Caco-2 (cell line): Measurements from ENCODE around the gene ZNF367. TPM values are rescaled to one million over a fixed set of nuclear protein-coding genes. Genes with fewer than 3 reads are reported as not detected.

ENCODE experiments used
- BruUV-seq: library from RNA; stranded (reverse); fragments of 400-500 nt; replicated peaks from 2 replicates; lab custom pipeline; 2021; lab: Mats Ljungman, UMichigan
- CTCF ChIA-PET: fragments of 300-600 bp; sonication (Branson Sonifier 250); formaldehyde crosslinking; loops from one replicate; lab custom pipeline; 2022; ENCODE audit warnings: antibody characterized with exemption; lab: Charles Lee
- POLR2A ChIA-PET: fragments of 300-600 bp; sonication (Branson Sonifier 250); formaldehyde crosslinking; loops from one replicate; lab custom pipeline; 2022; ENCODE audit warnings: antibody characterized with exemption; lab: Charles Lee
- DNase-seq, 2 experiments: peaks; one replicate each; pipeline versions ENCODE4 v3.0.0 to v3.0.0-alpha.2; 2020 to 2022
- H3K27me3 ChIP-seq: replicated peaks from 2 replicates; pipeline ENCODE4 v1.6.0; 2011; ENCODE audit warnings: low read length; ENCODE audit not compliant: control insufficient read depth, insufficient read depth
- H3K36me3 ChIP-seq: 2 replicates; pipeline ENCODE4 v1.5.1; 2011; ENCODE audit warnings: low read length; ENCODE audit not compliant: control insufficient read depth, insufficient read depth
- H3K4me1 ChIP-seq: fragments of 250-450 bp; sonication (Bioruptor Pico); 2 replicates; pipeline ENCODE4 v1.5.1; 2020; ENCODE audit warnings: mild to moderate bottlenecking
- H3K4me3 ChIP-seq: 2 replicates; pipeline ENCODE4 v1.5.1; 2011; ENCODE audit warnings: low read depth, mild to moderate bottlenecking, control low read depth, low read length
- H3K9me3 ChIP-seq: fragments of 250-450 bp; sonication (Bioruptor Pico); 2 replicates; pipeline ENCODE4 v1.5.1; 2020; ENCODE audit warnings: mild to moderate bottlenecking, moderate library complexity
- H3K27ac Mint-ChIP-seq: one replicate; pipeline ENCODE4 v1.8.0; 2022; ENCODE audit warnings: mixed read lengths; ENCODE audit not compliant: unreplicated experiment
- H3K27me3 Mint-ChIP-seq: one replicate; pipeline ENCODE4 v1.8.0; 2022; ENCODE audit warnings: mixed read lengths; ENCODE audit not compliant: insufficient read depth, unreplicated experiment
- H3K36me3 Mint-ChIP-seq: one replicate; pipeline ENCODE4 v1.8.0; 2022; ENCODE audit warnings: mild to moderate bottlenecking, mixed read lengths; ENCODE audit not compliant: insufficient read depth, unreplicated experiment
- H3K4me1 Mint-ChIP-seq: one replicate; pipeline ENCODE4 v1.8.0; 2022; ENCODE audit warnings: low read depth, mixed read lengths; ENCODE audit not compliant: unreplicated experiment
- H3K4me3 Mint-ChIP-seq: one replicate; pipeline ENCODE4 v1.8.0; 2022; ENCODE audit warnings: mild to moderate bottlenecking, moderate library complexity, mixed read lengths; ENCODE audit not compliant: unreplicated experiment
- H3K9me3 Mint-ChIP-seq: one replicate; pipeline ENCODE4 v1.8.0; 2022; ENCODE audit warnings: mixed read lengths; ENCODE audit not compliant: unreplicated experiment
- CTCF ChIP-seq, 2 experiments: fragments of 200-600 bp in 1 of 2; IDR thresholded peaks; 1 replicate in 1 of 2; 2 replicates in 1 of 2; pipeline versions ENCODE4 v1.5.1 to v1.8.0; 2011 to 2022; ENCODE audit warnings: antibody characterized with exemption in 1 of 2, control low read depth in 1 of 2, inconsistent platforms in 1 of 2, low read depth in 1 of 2, low read length in 1 of 2, mild to moderate bottlenecking in 1 of 2, moderate library complexity in 1 of 2; ENCODE audit not compliant: insufficient read depth in 1 of 2, severe bottlenecking in 1 of 2, unreplicated experiment in 1 of 2
- intact Hi-C: fragments of 100-400 bp; cut with micrococcal nuclease; formaldehyde crosslinking; loops from one replicate; pipeline ENCODE4 v1.10.0; 2022; ENCODE audit not compliant: unreplicated experiment
- total RNA-seq: library from RNA; stranded (reverse); gene quantifications from 2 replicates; pipeline ENCODE4 v1.2.3, GENCODE V29; 2022

Gene ZNF367
- total RNA-seq, 1 experiment from 2014 or later: 10.0 TPM

GRCh38 chr9:96460470-96460869, 42.3 kb upstream of the ZNF367 start:
- Mint-ChIP-seq H3K4me1 (no peaks in the 10 kb centered on the region), H3K27ac (no peak overlapping the region), H3K36me3 (peaks cover 20% of the 10 kb centered on the region), H3K27me3 (no peaks in the 10 kb centered on the region), H3K9me3 (no peaks in the 10 kb centered on the region), H3K4me3 (no peak overlapping the region)
- no TSS peak for BruUV-seq
- no peak for DNase-seq
- Histone ChIP-seq H3K36me3 (no peaks in the 10 kb centered on the region; the same call in 1 of the 2 replicates), H3K9me3 (no peaks in the 10 kb centered on the region), H3K4me3 (no peak overlapping the region), H3K27me3 (no peaks in the 10 kb centered on the region), H3K4me1 (no peaks in the 10 kb centered on the region)
- ChIA-PET POLR2A (no interaction called here), CTCF (no interaction called here)
- intact Hi-C loops: no loop called here
- TF ChIP-seq CTCF (IDR thresholded peaks at IDR 0.05; ENCODE audit: insufficient read depth in 1 of 2, low read depth in 1 of 2, low read length in 1 of 2, severe bottlenecking in 1 of 2, unreplicated experiment in 1 of 2): no peak

- no peaks in the 10 kb centered on the region for H3K27me3 Mint-ChIP-seq
- no peaks in the 10 kb centered on the region for H3K4me1 ChIP-seq
- intact Hi-C loops: loop anchor here (10.0 kb wide), 1 partner anchor 315 kb away; the partner anchor contains the start of gene ZNF510
- no peak overlapping the region for H3K4me3 ChIP-seq
- CTCF ChIA-PET: no interaction called here
- no peaks in the 10 kb centered on the region; the same call in 1 of the 2 replicates for H3K36me3 ChIP-seq
- H3K9me3 ChIP-seq: no peaks in the 10 kb centered on the region
- peaks cover 14% of the 10 kb centered on the region for H3K36me3 Mint-ChIP-seq
- H3K4me1 Mint-ChIP-seq: no peaks in the 10 kb centered on the region
- no peak overlapping the region for H3K27ac Mint-ChIP-seq
- H3K9me3 Mint-ChIP-seq: no peaks in the 10 kb centered on the region
- BruUV-seq: no TSS peak
- DNase-seq: no peak
- POLR2A ChIA-PET: no interaction called here
- no peak overlapping the region for H3K4me3 Mint-ChIP-seq
- H3K27me3 ChIP-seq: no peaks in the 10 kb centered on the region
- TF ChIP-seq CTCF (IDR thresholded peaks at IDR 0.05; ENCODE audit: insufficient read depth in 1 of 2, low read depth in 1 of 2, low read length in 1 of 2, severe bottlenecking in 1 of 2, unreplicated experiment in 1 of 2): no peak
These were observed 41.3 kb upstream of the ZNF367 start for GRCh38 chr9:96459268-96460007.

GRCh38 chr9:96458226-96458625, 40.1 kb upstream of the ZNF367 start:
- no peak for TF ChIP-seq CTCF (IDR thresholded peaks at IDR 0.05; ENCODE audit: insufficient read depth in 1 of 2, low read depth in 1 of 2, low read length in 1 of 2, severe bottlenecking in 1 of 2, unreplicated experiment in 1 of 2)
- no peak for DNase-seq
- BruUV-seq: no TSS peak
- no peaks in the 10 kb centered on the region; the same call in 1 of the 2 replicates for H3K36me3 ChIP-seq
- intact Hi-C loops: loop anchor here (10.0 kb wide), 1 partner anchor 317 kb away; the partner anchor contains the start of gene ZNF510
- Mint-ChIP-seq H3K36me3 (peaks cover 23% of the 10 kb centered on the region), H3K4me1 (peaks cover 6% of the 10 kb centered on the region), H3K9me3 (no peaks in the 10 kb centered on the region), H3K27me3 (no peaks in the 10 kb centered on the region), H3K27ac (no peak overlapping the region), H3K4me3 (no peak overlapping the region)
- H3K4me1 ChIP-seq: no peaks in the 10 kb centered on the region
- no peak overlapping the region for H3K4me3 ChIP-seq
- ChIA-PET POLR2A (no interaction called here), CTCF (no interaction called here)
- no peaks in the 10 kb centered on the region for H3K27me3 ChIP-seq
- H3K9me3 ChIP-seq: no peaks in the 10 kb centered on the region
